Measurements from ENCODE around the gene AGAP2.

The AGAP2 gene

GRCh38 chr12:57735952-57736740, 2.4 kb downstream of the AGAP2 start:
- no peak for TF ChIP-seq CTCF (IDR thresholded peaks at IDR 0.05; ENCODE audit: low read depth, low read length, missing control alignments)
- H3K4me3 ChIP-seq (ENCODE audit: low read depth, low read length): no peak overlapping the region
- DNase-seq (ENCODE audit: low read depth): no peak

- TF ChIP-seq CTCF (IDR thresholded peaks at IDR 0.05; ENCODE audit: low read depth, low read length, missing control alignments): no peak
- DNase-seq (ENCODE audit: low read depth): no peak
These were observed 3.2 kb downstream of the AGAP2 start for GRCh38 chr12:57735198-57735855.

GRCh38 chr12:57734591-57734990, 4.0 kb downstream of the AGAP2 start:
- DNase-seq (ENCODE audit: low read depth): no peak
- H3K4me3 ChIP-seq (ENCODE audit: low read depth, low read length): no peak overlapping the region
- no peak for TF ChIP-seq CTCF (IDR thresholded peaks at IDR 0.05; ENCODE audit: low read depth, low read length, missing control alignments)

More at GRCh38 chr12:57735198-57735855, 3.2 kb downstream of the AGAP2 start:
- no peak overlapping the region for H3K4me3 ChIP-seq (ENCODE audit: low read depth, low read length)

GRCh38 chr12:57733928-57734327, 4.6 kb downstream of the AGAP2 start:
- H3K4me3 ChIP-seq (ENCODE audit: low read depth, low read length): no peak overlapping the region
- DNase-seq (ENCODE audit: low read depth): no peak
- TF ChIP-seq CTCF (IDR thresholded peaks at IDR 0.05; ENCODE audit: low read depth, low read length, missing control alignments): no peak

- TF ChIP-seq CTCF (IDR thresholded peaks at IDR 0.05; ENCODE audit: low read depth, low read length, missing control alignments): no peak
- H3K4me3 ChIP-seq (ENCODE audit: low read depth, low read length): no peak overlapping the region
- DNase-seq (ENCODE audit: low read depth): no peak
These were observed 5.6 kb downstream of the AGAP2 start for GRCh38 chr12:57732726-57733593.

- DNase-seq (ENCODE audit: low read depth): no peak
- TF ChIP-seq CTCF (IDR thresholded peaks at IDR 0.05; ENCODE audit: low read depth, low read length, missing control alignments): no peak
- no peak overlapping the region for H3K4me3 ChIP-seq (ENCODE audit: low read depth, low read length)
These were observed 6.3 kb downstream of the AGAP2 start for GRCh38 chr12:57732270-57732669.
